Fibroblast of mammary gland (primary cell): ENCODE data around the gene SNED1.

Experiments used
- DNase-seq: peaks from one replicate; pipeline ENCODE4 v3.0.0-alpha.2; 2010; ENCODE audit warnings: low read depth
- H3K4me3 ChIP-seq: 2 replicates; pipeline ENCODE4 v1.5.1; 2011; ENCODE audit warnings: low read depth, mild to moderate bottlenecking, low read length, moderate library complexity; ENCODE audit not compliant: control insufficient read depth
- CTCF ChIP-seq: conservative IDR thresholded peaks from 2 replicates; pipeline ENCODE4 v1.5.1; 2011; ENCODE audit warnings: low read depth, low read length, inconsistent platforms; ENCODE audit not compliant: control insufficient read depth, insufficient read depth

SNED1 gene

GRCh38 chr2:241115361-241115760, 116.9 kb downstream of the SNED1 start:
- no peak for TF ChIP-seq CTCF
- no peak overlapping the region for H3K4me3 ChIP-seq
- DNase-seq, result no peak

GRCh38 chr2:241116606-241117560, 118.5 kb downstream of the SNED1 start:
- no peak for TF ChIP-seq CTCF
- DNase-seq, result no peak
- no peak overlapping the region for H3K4me3 ChIP-seq

- no peak overlapping the region for H3K4me3 ChIP-seq
- no peak for DNase-seq
- TF ChIP-seq CTCF, result no peak
Observed at GRCh38 chr2:241118737-241119505, 120.5 kb downstream of the SNED1 start.

GRCh38 chr2:241120440-241120839, 122.0 kb downstream of the SNED1 start:
- no peak for DNase-seq

GRCh38 chr2:241121008-241121407, 122.6 kb downstream of the SNED1 start:
- H3K4me3 ChIP-seq, result no peak overlapping the region
- no peak for DNase-seq
- no peak for TF ChIP-seq CTCF

More at GRCh38 chr2:241120440-241120839, 122.0 kb downstream of the SNED1 start:
- H3K4me3 ChIP-seq, result no peak overlapping the region
- TF ChIP-seq CTCF, result no peak

GRCh38 chr2:241122376-241123002, 124.1 kb downstream of the SNED1 start:
- no peak overlapping the region for H3K4me3 ChIP-seq
- TF ChIP-seq CTCF, result no peak
- no peak for DNase-seq
